Measurements from ENCODE around the gene SEMA3F.
"Not testable (repeated sequence)": the region's sequence is repeated elsewhere in the genome, so short reads cannot be mapped to it uniquely, and the experiment has no call there.

SEMA3F gene

GRCh38 chr3:50227390-50228183, 72.5 kb downstream of the SEMA3F start:
- peak; percentile 44 for TF ChIP-seq CTCF (IDR thresholded peaks at IDR 0.05; ENCODE audit: low read depth, low read length)
- DNase-seq (ENCODE audit: low read depth in 2 of 2) = peak; percentile 87 to 91
- peak overlapping the region; percentile 70 to 75 for H3K4me3 ChIP-seq (replicated peaks in 1 of 2; ENCODE audit: low read depth in 2 of 2, low read length in 2 of 2)

- DNase-seq (ENCODE audit: low read depth in 2 of 2) = not testable (repeated sequence)
- peak overlapping the region; percentile 70 to 75 for H3K4me3 ChIP-seq (replicated peaks in 1 of 2; ENCODE audit: low read depth in 2 of 2, low read length in 2 of 2)
Observed at GRCh38 chr3:50228184-50228763, 73.2 kb downstream of the SEMA3F start.

GRCh38 chr3:50229490-50229889, 74.4 kb downstream of the SEMA3F start:
- TF ChIP-seq CTCF (IDR thresholded peaks at IDR 0.05; ENCODE audit: low read depth, low read length) = no peak
- no peak for DNase-seq (ENCODE audit: low read depth in 2 of 2)
- H3K4me3 ChIP-seq (replicated peaks in 1 of 2; ENCODE audit: low read depth in 2 of 2, low read length in 2 of 2) = no peak overlapping the region

GRCh38 chr3:50230104-50230793, 75.1 kb downstream of the SEMA3F start:
- H3K4me3 ChIP-seq (replicated peaks in 1 of 2; ENCODE audit: low read depth in 2 of 2, low read length in 2 of 2) = no peak overlapping the region

GRCh38 chr3:50230794-50231125, 75.6 kb downstream of the SEMA3F start:
- no peak for TF ChIP-seq CTCF (IDR thresholded peaks at IDR 0.05; ENCODE audit: low read depth, low read length)
- no peak overlapping the region for H3K4me3 ChIP-seq (replicated peaks in 1 of 2; ENCODE audit: low read depth in 2 of 2, low read length in 2 of 2)
- DNase-seq (ENCODE audit: low read depth in 2 of 2) = peak in 1 of 2 donors; percentile 48

More at GRCh38 chr3:50230104-50230793, 75.1 kb downstream of the SEMA3F start:
- DNase-seq (ENCODE audit: low read depth in 2 of 2) = no peak
- TF ChIP-seq CTCF (IDR thresholded peaks at IDR 0.05; ENCODE audit: low read depth, low read length) = no peak

GRCh38 chr3:50231581-50231980, 76.5 kb downstream of the SEMA3F start:
- no peak for DNase-seq (ENCODE audit: low read depth in 2 of 2)
- no peak for TF ChIP-seq CTCF (IDR thresholded peaks at IDR 0.05; ENCODE audit: low read depth, low read length)
- H3K4me3 ChIP-seq (replicated peaks in 1 of 2; ENCODE audit: low read depth in 2 of 2, low read length in 2 of 2) = no peak overlapping the region

- TF ChIP-seq CTCF (IDR thresholded peaks at IDR 0.05; ENCODE audit: low read depth, low read length) = no peak
- no peak for DNase-seq (ENCODE audit: low read depth in 2 of 2)
- no peak overlapping the region for H3K4me3 ChIP-seq (replicated peaks in 1 of 2; ENCODE audit: low read depth in 2 of 2, low read length in 2 of 2)
Observed at GRCh38 chr3:50232303-50232702, 77.2 kb downstream of the SEMA3F start.
